Stimulated activated CD4-positive, alpha-beta T cell treated with anti-CD3 and anti-CD28 coated beads, TNF-alpha, amount 100 ng/mL, for 4 hours (primary cell): ENCODE data around the gene XRCC1.
"Not testable (repeated sequence)": the region's sequence is repeated elsewhere in the genome, so short reads cannot be mapped to it uniquely, and the experiment has no call there.

Source experiments
- DNase-seq, 3 experiments: peaks; one replicate each; pipeline ENCODE4 v3.0.0-alpha.2; 2020; ENCODE audit warnings: low read depth in 3 of 3

XRCC1 gene

GRCh38 chr19:43575156-43575950, at the start of gene XRCC1, which contains the start of gene PINLYP:
Gene XRCC1, minus strand, starts transcription at chr19:43575527. Its CDS starts 69 bp downstream, at chr19:43575458.
Gene PINLYP, plus strand, starts transcription at chr19:43575801. Its CDS starts 1,391 bp downstream, at chr19:43577192.
- DNase-seq, result peak; percentile 87 to 89 (median 88)

GRCh38 chr19:43624933-43625332, 49.6 kb upstream of the XRCC1 start:
- peak; percentile 64 to 77 (median 73) for DNase-seq

- no peak for DNase-seq
These were observed 48.8 kb upstream of the XRCC1 start for GRCh38 chr19:43623889-43624670.

- DNase-seq, result no peak
These were observed 47.6 kb upstream of the XRCC1 start for GRCh38 chr19:43622956-43623355.

- no peak for DNase-seq
These were observed 46.7 kb upstream of the XRCC1 start for GRCh38 chr19:43622070-43622469.

- DNase-seq, result peak; percentile 73 to 82 (median 75)
These were observed 45.0 kb upstream of the XRCC1 start for GRCh38 chr19:43620061-43621001.

GRCh38 chr19:43619262-43620060, 44.1 kb upstream of the XRCC1 start, which contains the start of gene ZNF428:
Gene ZNF428, minus strand, starts transcription at chr19:43619629. Its CDS starts 5,325 bp downstream, at chr19:43614304.
- DNase-seq, result peak; percentile 72 to 77 (median 77)

GRCh38 chr19:43618921-43619261, 43.6 kb upstream of the XRCC1 start:
- no peak for DNase-seq

GRCh38 chr19:43616954-43617353, 41.6 kb upstream of the XRCC1 start:
- no peak for DNase-seq

GRCh38 chr19:43616306-43616705, 41.0 kb upstream of the XRCC1 start:
- no peak for DNase-seq

GRCh38 chr19:43612374-43612773, 37.0 kb upstream of the XRCC1 start:
- no peak for DNase-seq

- no peak for DNase-seq
These were observed 36.5 kb upstream of the XRCC1 start, which contains the start of gene SRRM5 for GRCh38 chr19:43611788-43612187. Gene SRRM5, plus strand, starts transcription at chr19:43612088. Its CDS starts 34 bp downstream, at chr19:43612122.

- no peak for DNase-seq
These were observed 35.2 kb upstream of the XRCC1 start for GRCh38 chr19:43610493-43610892.

- DNase-seq, result no peak
These were observed 34.5 kb upstream of the XRCC1 start for GRCh38 chr19:43609872-43610271.

- no peak for DNase-seq
These were observed 32.2 kb upstream of the XRCC1 start for GRCh38 chr19:43607238-43608205.

GRCh38 chr19:43606569-43607229, 31.4 kb upstream of the XRCC1 start:
- DNase-seq, result no peak

- DNase-seq, result no peak
These were observed 30.7 kb upstream of the XRCC1 start for GRCh38 chr19:43605875-43606568.

GRCh38 chr19:43600326-43600725, 25.0 kb upstream of the XRCC1 start:
- not testable (repeated sequence) for DNase-seq
